ENCODE measurements around the gene FAR2.

DNA sequence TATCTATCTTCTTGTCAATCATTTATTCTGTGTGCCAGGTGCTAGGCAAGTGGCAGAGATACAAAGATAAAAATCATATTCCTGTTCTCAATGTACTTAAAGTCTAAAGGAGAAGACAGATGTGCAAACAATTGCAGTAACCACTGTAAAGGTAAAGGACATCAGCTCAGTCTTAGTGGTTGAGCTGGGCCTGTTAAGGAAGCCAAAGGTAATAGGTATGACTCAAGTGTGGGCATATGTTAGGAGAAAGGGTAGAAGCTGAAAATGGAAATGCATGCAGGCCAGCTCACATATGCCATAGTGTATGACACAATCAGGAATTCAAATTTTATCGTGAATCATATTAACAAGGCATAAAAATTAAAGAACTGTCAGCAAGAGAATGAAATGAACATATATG lies 49.8 kb downstream of the FAR2 start:
- TF ChIP-seq TAF1 (IDR thresholded peaks at IDR 0.05; ENCODE audit: low read depth), result no peak
- TF ChIP-seq RAD21 (IDR thresholded peaks at IDR 0.05; ENCODE audit: low read depth), result no peak
- TF ChIP-seq, protein P1, sequence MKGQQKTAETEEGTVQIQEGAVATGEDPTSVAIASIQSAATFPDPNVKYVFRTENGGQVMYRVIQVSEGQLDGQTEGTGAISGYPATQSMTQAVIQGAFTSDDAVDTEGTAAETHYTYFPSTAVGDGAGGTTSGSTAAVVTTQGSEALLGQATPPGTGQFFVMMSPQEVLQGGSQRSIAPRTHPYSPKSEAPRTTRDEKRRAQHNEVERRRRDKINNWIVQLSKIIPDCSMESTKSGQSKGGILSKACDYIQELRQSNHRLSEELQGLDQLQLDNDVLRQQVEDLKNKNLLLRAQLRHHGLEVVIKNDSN (IDR thresholded peaks at IDR 0.05), result no peak
- TF ChIP-seq EP300 (IDR thresholded peaks at IDR 0.05; ENCODE audit: borderline replicate concordance), result no peak
- TF ChIP-seq EGR1 (IDR thresholded peaks at IDR 0.05), result no peak
- TF ChIP-seq CEBPB (IDR thresholded peaks at IDR 0.05), result no peak
- no peak for TF ChIP-seq FOXM1 (IDR thresholded peaks at IDR 0.05; ENCODE audit: borderline replicate concordance, low read depth)
- TF ChIP-seq, protein P2, sequence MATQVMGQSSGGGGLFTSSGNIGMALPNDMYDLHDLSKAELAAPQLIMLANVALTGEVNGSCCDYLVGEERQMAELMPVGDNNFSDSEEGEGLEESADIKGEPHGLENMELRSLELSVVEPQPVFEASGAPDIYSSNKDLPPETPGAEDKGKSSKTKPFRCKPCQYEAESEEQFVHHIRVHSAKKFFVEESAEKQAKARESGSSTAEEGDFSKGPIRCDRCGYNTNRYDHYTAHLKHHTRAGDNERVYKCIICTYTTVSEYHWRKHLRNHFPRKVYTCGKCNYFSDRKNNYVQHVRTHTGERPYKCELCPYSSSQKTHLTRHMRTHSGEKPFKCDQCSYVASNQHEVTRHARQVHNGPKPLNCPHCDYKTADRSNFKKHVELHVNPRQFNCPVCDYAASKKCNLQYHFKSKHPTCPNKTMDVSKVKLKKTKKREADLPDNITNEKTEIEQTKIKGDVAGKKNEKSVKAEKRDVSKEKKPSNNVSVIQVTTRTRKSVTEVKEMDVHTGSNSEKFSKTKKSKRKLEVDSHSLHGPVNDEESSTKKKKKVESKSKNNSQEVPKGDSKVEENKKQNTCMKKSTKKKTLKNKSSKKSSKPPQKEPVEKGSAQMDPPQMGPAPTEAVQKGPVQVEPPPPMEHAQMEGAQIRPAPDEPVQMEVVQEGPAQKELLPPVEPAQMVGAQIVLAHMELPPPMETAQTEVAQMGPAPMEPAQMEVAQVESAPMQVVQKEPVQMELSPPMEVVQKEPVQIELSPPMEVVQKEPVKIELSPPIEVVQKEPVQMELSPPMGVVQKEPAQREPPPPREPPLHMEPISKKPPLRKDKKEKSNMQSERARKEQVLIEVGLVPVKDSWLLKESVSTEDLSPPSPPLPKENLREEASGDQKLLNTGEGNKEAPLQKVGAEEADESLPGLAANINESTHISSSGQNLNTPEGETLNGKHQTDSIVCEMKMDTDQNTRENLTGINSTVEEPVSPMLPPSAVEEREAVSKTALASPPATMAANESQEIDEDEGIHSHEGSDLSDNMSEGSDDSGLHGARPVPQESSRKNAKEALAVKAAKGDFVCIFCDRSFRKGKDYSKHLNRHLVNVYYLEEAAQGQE (IDR thresholded peaks at IDR 0.05; ENCODE audit: low read depth), result no peak
- TF ChIP-seq NFIC (IDR thresholded peaks at IDR 0.05), result no peak
- no peak for TF ChIP-seq TCF12 (IDR thresholded peaks at IDR 0.05; ENCODE audit: low read depth)
- TF ChIP-seq ZBTB7A (IDR thresholded peaks at IDR 0.05; ENCODE audit: low read depth), result no peak
- TF ChIP-seq YY1 (IDR thresholded peaks at IDR 0.05; ENCODE audit: low read depth), result no peak
- TF ChIP-seq TEAD4 (IDR thresholded peaks at IDR 0.05), result no peak
- no peak for TF ChIP-seq MAX (IDR thresholded peaks at IDR 0.05)
